ENCODE measurements around the gene CDKN1B.

The CDKN1B gene

GRCh38 chr12:12701457-12701856, 15.7 kb upstream of the CDKN1B start:
- DNase-seq (ENCODE audit: low spot score), result no peak

GRCh38 chr12:12704593-12705230, 12.5 kb upstream of the CDKN1B start:
- peak; percentile 87 for DNase-seq (ENCODE audit: low spot score)

GRCh38 chr12:12705838-12706520, 11.2 kb upstream of the CDKN1B start:
- no peak for DNase-seq (ENCODE audit: low spot score)

- DNase-seq (ENCODE audit: low spot score), result no peak
Observed at GRCh38 chr12:12713932-12714275, 3.3 kb upstream of the CDKN1B start.

- DNase-seq (ENCODE audit: low spot score), result no peak
Observed at GRCh38 chr12:12714276-12715021, 2.7 kb upstream of the CDKN1B start.

- no peak for DNase-seq (ENCODE audit: low spot score)
Observed at GRCh38 chr12:12715128-12715458, 2.1 kb upstream of the CDKN1B start.

GRCh38 chr12:12715459-12716150, 1.6 kb upstream of the CDKN1B start:
- DNase-seq (ENCODE audit: low spot score), result no peak

GRCh38 chr12:12716151-12716792, 896 bp upstream of the CDKN1B start:
- DNase-seq (ENCODE audit: low spot score), result no peak

GRCh38 chr12:12717586-12718380, 615 bp downstream of the CDKN1B start:
- DNase-seq (ENCODE audit: low spot score), result no peak

- no peak for DNase-seq (ENCODE audit: low spot score)
Observed at GRCh38 chr12:12718381-12718759, 1.2 kb downstream of the CDKN1B start.

- no peak for DNase-seq (ENCODE audit: low spot score)
Observed at GRCh38 chr12:12718853-12719252, 1.7 kb downstream of the CDKN1B start.

- DNase-seq (ENCODE audit: low spot score), result no peak
Observed at GRCh38 chr12:12719496-12719895, 2.3 kb downstream of the CDKN1B start.

GRCh38 chr12:12720052-12720451, 2.9 kb downstream of the CDKN1B start:
- no peak for DNase-seq (ENCODE audit: low spot score)

- DNase-seq (ENCODE audit: low spot score), result no peak
Observed at GRCh38 chr12:12720672-12721161, 3.5 kb downstream of the CDKN1B start.

- no peak for DNase-seq (ENCODE audit: low spot score)
Observed at GRCh38 chr12:12721176-12721751, 4.1 kb downstream of the CDKN1B start.

GRCh38 chr12:12721814-12722434, 4.8 kb downstream of the CDKN1B start:
- no peak for DNase-seq (ENCODE audit: low spot score)

- DNase-seq (ENCODE audit: low spot score), result no peak
Observed at GRCh38 chr12:12722435-12723148, 5.4 kb downstream of the CDKN1B start.

GRCh38 chr12:12723149-12723680, 6.0 kb downstream of the CDKN1B start:
- no peak for DNase-seq (ENCODE audit: low spot score)

- DNase-seq (ENCODE audit: low spot score), result no peak
Observed at GRCh38 chr12:12723681-12724420, 6.7 kb downstream of the CDKN1B start.
